PFSK-1 (cell line): ENCODE measurements around the gene ABLIM2.

Source experiments
- FOXP2 ChIP-seq: optimal IDR thresholded peaks from 2 replicates; pipeline ENCODE3; 2011; ENCODE audit warnings: borderline replicate concordance, control low read depth, inconsistent platforms; ENCODE audit not compliant: insufficient read depth; ENCODE audit errors: extremely low read length, extremely low read depth
- POLR2AphosphoS5 ChIP-seq: IDR thresholded peaks from 2 replicates; pipeline ENCODE4 v1.6.1; 2012; ENCODE audit warnings: low read depth, mild to moderate bottlenecking, control low read depth, low read length, moderate library complexity
- REST ChIP-seq, 2 experiments: IDR thresholded peaks; 2 replicates each; pipeline versions ENCODE4 v1.6.1 to v1.8.0; 2011 to 2012; ENCODE audit warnings: low read depth in 2 of 2, low read length in 2 of 2, control low read depth in 1 of 2, inconsistent platforms in 1 of 2, mild to moderate bottlenecking in 1 of 2, moderate library complexity in 1 of 2; ENCODE audit not compliant: insufficient read depth in 1 of 2
- SIN3A ChIP-seq: IDR thresholded peaks from 2 replicates; pipeline ENCODE4 v1.6.1; 2012; ENCODE audit warnings: mild to moderate bottlenecking, low read length, moderate library complexity, borderline replicate concordance; ENCODE audit not compliant: insufficient read depth
- TAF1 ChIP-seq: IDR thresholded peaks from 2 replicates; pipeline ENCODE4 v1.6.1; 2012; ENCODE audit warnings: low read length, control low read depth, borderline replicate concordance; ENCODE audit not compliant: insufficient read depth

The ABLIM2 gene

GRCh38 chr4:8179074-8179473, 20.5 kb upstream of the ABLIM2 start:
- no peak for TF ChIP-seq REST (IDR thresholded peaks at IDR 0.05; ENCODE audit: insufficient read depth in 1 of 2, low read depth in 2 of 2, low read length in 2 of 2)
- TF ChIP-seq TAF1 = no peak

- TF ChIP-seq REST (IDR thresholded peaks at IDR 0.05; ENCODE audit: insufficient read depth in 1 of 2, low read depth in 2 of 2, low read length in 2 of 2) (no peak), TAF1 (no peak)
Observed at GRCh38 chr4:8177956-8178355, 19.3 kb upstream of the ABLIM2 start.

- no peak for TF ChIP-seq FOXP2
- TF ChIP-seq SIN3A = no peak
- TF ChIP-seq REST (IDR thresholded peaks at IDR 0.05; ENCODE audit: insufficient read depth in 1 of 2, low read depth in 2 of 2, low read length in 2 of 2) = no peak
- TF ChIP-seq TAF1 = no peak
- no peak for TF ChIP-seq POLR2AphosphoS5
Observed at GRCh38 chr4:8177552-8177951, 18.9 kb upstream of the ABLIM2 start.

- no peak for TF ChIP-seq TAF1
Observed at GRCh38 chr4:8176547-8177399, 18.2 kb upstream of the ABLIM2 start.

GRCh38 chr4:8175686-8176085, 17.1 kb upstream of the ABLIM2 start:
- TF ChIP-seq REST (IDR thresholded peaks at IDR 0.05; ENCODE audit: insufficient read depth in 1 of 2, low read depth in 2 of 2, low read length in 2 of 2) = no peak
- TF ChIP-seq FOXP2 = no peak

- no peak for TF ChIP-seq SIN3A
- TF ChIP-seq REST (IDR thresholded peaks at IDR 0.05; ENCODE audit: insufficient read depth in 1 of 2, low read depth in 2 of 2, low read length in 2 of 2) = no peak
- TF ChIP-seq TAF1 = no peak
- no peak for TF ChIP-seq FOXP2
- TF ChIP-seq POLR2AphosphoS5 = no peak
Observed at GRCh38 chr4:8174970-8175369, 16.4 kb upstream of the ABLIM2 start.
